H1 (cell line): Measurements from ENCODE around the gene NOL4L. TPM values are rescaled to one million over a fixed set of nuclear protein-coding genes. Genes with fewer than 3 reads are reported as not detected.

Source experiments
- CTCF ChIA-PET: fragments of 300-600 bp; sonication (Branson Sonifier 250); formaldehyde crosslinking; loops from one replicate; lab custom pipeline; 2021; ENCODE audit not compliant: partially characterized antibody; lab: Charles Lee
- POLR2A ChIA-PET: fragments of 300-600 bp; sonication (Branson Sonifier 250); formaldehyde crosslinking; loops from one replicate; lab custom pipeline; 2021; ENCODE audit warnings: inconsistent platforms; ENCODE audit not compliant: partially characterized antibody; lab: Charles Lee
- DNase-seq, 2 experiments: peaks; one replicate each; pipeline versions ENCODE4 v3.0.0 to v3.0.0-alpha.2; 2010 to 2022; ENCODE audit warnings: low spot score in 2 of 2, low read depth in 1 of 2, mixed read lengths in 1 of 2
- FAIRE-seq: peaks from 2 replicates; lab custom pipeline; 2011; peaks lifted over from hg19 to GRCh38; lab: Jason Lieb, UNC
- H2AFZ ChIP-seq: 2 replicates; pipeline ENCODE4 v1.8.1; 2012; ENCODE audit warnings: low read length, inconsistent platforms
- H2AK5ac ChIP-seq: 2 replicates; pipeline ENCODE4 v1.6.1; 2013; ENCODE audit warnings: low read depth, low read length
- H2BK120ac ChIP-seq: replicated peaks from 2 replicates; pipeline ENCODE3; 2013; ENCODE audit warnings: low read depth, low read length, inconsistent platforms
- H2BK12ac ChIP-seq: 2 replicates; pipeline ENCODE4 v1.6.1; 2013; ENCODE audit warnings: low read depth, low read length
- H2BK15ac ChIP-seq: 2 replicates; pipeline ENCODE4 v1.6.1; 2013; ENCODE audit warnings: low read length
- H2BK20ac ChIP-seq: 2 replicates; pipeline ENCODE4 v1.6.1; 2013; ENCODE audit warnings: low read length
- H2BK5ac ChIP-seq: 2 replicates; pipeline ENCODE4 v1.6.1; 2013; ENCODE audit warnings: low read depth, low read length
- H3K14ac ChIP-seq: 2 replicates; pipeline ENCODE4 v1.6.1; 2013; ENCODE audit warnings: inconsistent platforms; ENCODE audit not compliant: insufficient read length
- H3K18ac ChIP-seq: 2 replicates; pipeline ENCODE4 v1.6.1; 2013; ENCODE audit warnings: low read length; ENCODE audit errors: extremely low read depth
- H3K23ac ChIP-seq: 2 replicates; pipeline ENCODE4 v1.6.1; 2013; ENCODE audit warnings: inconsistent platforms; ENCODE audit not compliant: insufficient read length
- H3K23me2 ChIP-seq: 2 replicates; pipeline ENCODE4 v1.6.1; 2013; ENCODE audit warnings: low read depth, low read length
- H3K27ac ChIP-seq: 2 replicates; pipeline ENCODE4 v1.6.1; 2011; ENCODE audit warnings: low read depth, low read length, inconsistent platforms
- H3K27me3 ChIP-seq, 4 experiments: replicated peaks in 1 of 4; 1 replicate in 1 of 4; 2 replicates in 3 of 4; pipeline versions ENCODE4 v1.6.1 to v1.8.1; 2011 to 2013; ENCODE audit warnings: low read length in 3 of 4, mild to moderate bottlenecking in 3 of 4, inconsistent platforms in 2 of 4, mixed read lengths in 2 of 4, moderate library complexity in 1 of 4; ENCODE audit not compliant: control insufficient read depth in 3 of 4, insufficient read depth in 3 of 4; ENCODE audit errors: extremely low read depth in 1 of 4
- H3K36me3 ChIP-seq, 4 experiments: 2 replicates each; pipeline versions ENCODE4 v1.6.1 to v1.8.1; 2011 to 2013; ENCODE audit warnings: mild to moderate bottlenecking in 4 of 4, low read length in 3 of 4, moderate library complexity in 2 of 4, control low read depth in 1 of 4, inconsistent platforms in 1 of 4; ENCODE audit not compliant: insufficient read depth in 4 of 4, control insufficient read depth in 2 of 4
- H3K4ac ChIP-seq: replicated peaks from 2 replicates; pipeline ENCODE3; 2013; ENCODE audit warnings: low read length, low read depth, mixed read lengths, inconsistent platforms; ENCODE audit not compliant: insufficient read length
- H3K4me1 ChIP-seq, 4 experiments: replicated peaks in 1 of 4; 1 replicate in 1 of 4; 2 replicates in 3 of 4; pipeline versions ENCODE4 v1.6.1 to v1.8.1; 2011 to 2013; ENCODE audit warnings: low read length in 3 of 4, inconsistent platforms in 2 of 4, mixed read lengths in 1 of 4; ENCODE audit not compliant: insufficient read depth in 4 of 4, control insufficient read depth in 3 of 4
- H3K4me2 ChIP-seq, 2 experiments: 2 replicates each; pipeline versions ENCODE4 v1.6.1 to v1.8.1; 2011 to 2013; ENCODE audit warnings: low read depth in 2 of 2, low read length in 2 of 2, control low read depth in 1 of 2, inconsistent platforms in 1 of 2, mild to moderate bottlenecking in 1 of 2; ENCODE audit not compliant: insufficient read depth in 1 of 2
- H3K4me3 ChIP-seq, 4 experiments: fragments of 200-600, 300-600 bp in 1 of 4; sonication (generic), shearing (Covaris generic), sonication (Bioruptor Twin) in 1 of 4; 2 replicates each; pipeline versions ENCODE4 v1.5.1 to v1.8.1; 2011 to 2016; ENCODE audit warnings: low read length in 4 of 4, low read depth in 3 of 4, control low read depth in 2 of 4, inconsistent platforms in 2 of 4, mild to moderate bottlenecking in 2 of 4, mixed read lengths in 1 of 4, moderate library complexity in 1 of 4; ENCODE audit not compliant: insufficient read depth in 2 of 4; ENCODE audit errors: extremely low read depth in 1 of 4
- H3K56ac ChIP-seq: replicated peaks from 2 replicates; pipeline ENCODE3; 2013; ENCODE audit warnings: low read depth, mild to moderate bottlenecking, mixed read lengths, low read length, inconsistent platforms; ENCODE audit not compliant: insufficient read length
- H3K79me1 ChIP-seq: 2 replicates; pipeline ENCODE4 v1.6.1; 2013; ENCODE audit warnings: low read depth, low read length, control low read depth
- H3K79me2 ChIP-seq, 2 experiments: 2 replicates each; pipeline versions ENCODE4 v1.6.1 to v1.8.1; 2012 to 2013; ENCODE audit warnings: low read length in 2 of 2, mild to moderate bottlenecking in 2 of 2, inconsistent platforms in 1 of 2; ENCODE audit not compliant: insufficient read depth in 2 of 2, control insufficient read depth in 1 of 2
- H3K9ac ChIP-seq, 4 experiments: replicated peaks in 1 of 4; 1 replicate in 1 of 4; 2 replicates in 3 of 4; pipeline versions ENCODE4 v1.6.1 to v1.8.1; 2011 to 2013; ENCODE audit warnings: low read depth in 3 of 4, low read length in 3 of 4, control low read depth in 2 of 4, mild to moderate bottlenecking in 2 of 4, moderate library complexity in 2 of 4, inconsistent platforms in 1 of 4; ENCODE audit errors: extremely low read depth in 1 of 4
- H3K9me3 ChIP-seq, 2 experiments: 2 replicates each; pipeline versions ENCODE4 v1.6.1 to v1.8.1; 2012 to 2013; ENCODE audit warnings: mild to moderate bottlenecking in 2 of 2, moderate library complexity in 2 of 2, control low read depth in 1 of 2, inconsistent platforms in 1 of 2, low read depth in 1 of 2, low read length in 1 of 2, mixed read lengths in 1 of 2; ENCODE audit not compliant: insufficient read depth in 2 of 2
- H4K20me1 ChIP-seq, 2 experiments: replicated peaks in 1 of 2; 2 replicates each; pipeline versions ENCODE3 to v1.8.1; 2011 to 2013; ENCODE audit warnings: inconsistent platforms in 2 of 2, low read length in 2 of 2, mild to moderate bottlenecking in 1 of 2; ENCODE audit not compliant: insufficient read depth in 2 of 2, control insufficient read depth in 1 of 2
- H4K5ac ChIP-seq: 2 replicates; pipeline ENCODE4 v1.6.1; 2013; ENCODE audit warnings: low read length, low read depth, mixed read lengths, inconsistent platforms; ENCODE audit not compliant: insufficient read length
- H4K8ac ChIP-seq: 2 replicates; pipeline ENCODE4 v1.8.0; 2013; ENCODE audit warnings: mild to moderate bottlenecking, moderate library complexity, low read length, inconsistent platforms; ENCODE audit not compliant: insufficient read depth; ENCODE audit errors: extremely low read depth
- H4K91ac ChIP-seq: replicated peaks from 2 replicates; pipeline ENCODE3; 2013; ENCODE audit warnings: low read length, mixed read lengths, inconsistent platforms; ENCODE audit not compliant: insufficient read length
- ASH2L ChIP-seq: fragments of 200-600, 300-600 bp; sonication (generic); IDR thresholded peaks from one replicate; pipeline ENCODE4 v1.7.1; 2017; ENCODE audit warnings: low read length
- BACH1 ChIP-seq: IDR thresholded peaks from 2 replicates; pipeline ENCODE4 v1.6.1; 2012; ENCODE audit warnings: low read length, improper control_type of control experiment
- JUND ChIP-seq: IDR thresholded peaks from 2 replicates; pipeline ENCODE4 v1.6.1; 2011; ENCODE audit warnings: mild to moderate bottlenecking, improper control_type of control experiment, low read length
- KDM1A ChIP-seq: fragments of 200-600, 300-600 bp; sonication (generic); IDR thresholded peaks from 2 replicates; pipeline ENCODE4 v1.7.1; 2016; ENCODE audit warnings: mild to moderate bottlenecking, low read length, borderline replicate concordance
- KDM4A ChIP-seq: IDR thresholded peaks from one replicate; pipeline ENCODE4 v1.7.1; 2012; ENCODE audit warnings: low read depth, mild to moderate bottlenecking, moderate library complexity, low read length, inconsistent platforms; ENCODE audit not compliant: severe bottlenecking
- SIN3A ChIP-seq, 2 experiments: IDR thresholded peaks in 1 of 2; conservative IDR thresholded peaks in 1 of 2; 2 replicates each; pipeline ENCODE4 v1.6.1; 2011 to 2012; ENCODE audit warnings: low read length in 2 of 2, improper control_type of control experiment in 1 of 2, low read depth in 1 of 2, mild to moderate bottlenecking in 1 of 2
- SP2 ChIP-seq: IDR thresholded peaks from 2 replicates; pipeline ENCODE4 v1.6.1; 2012; ENCODE audit warnings: mild to moderate bottlenecking, low read length, inconsistent platforms
- TAF7 ChIP-seq: optimal IDR thresholded peaks from 2 replicates; pipeline ENCODE3; 2011; ENCODE audit warnings: low read depth, mild to moderate bottlenecking, inconsistent platforms, low read length, moderate library complexity, borderline replicate concordance
- TBP ChIP-seq: IDR thresholded peaks from 2 replicates; pipeline ENCODE4 v1.6.1; 2011; ENCODE audit warnings: low read depth, low read length, improper control_type of control experiment
- TEAD4 ChIP-seq: IDR thresholded peaks from 2 replicates; pipeline ENCODE4 v1.6.1; 2012; ENCODE audit warnings: low read depth, low read length, inconsistent platforms, mixed read lengths
- WGBS, 2 experiments: shearing (Covaris generic) in 1 of 2; methylation state at CpG; one replicate each; pipeline versions ENCODE4 v1.1.6 to v1.1.7; 2013 to 2015; ENCODE audit warnings: low lambda C conversion rate in 2 of 2, mixed read lengths in 2 of 2, inconsistent platforms in 1 of 2, low coverage in 1 of 2, missing lambda C conversion rate in 1 of 2; ENCODE audit not compliant: insufficient replicate concordance in 2 of 2, insufficient coverage in 1 of 2, insufficient read length in 1 of 2; ENCODE audit errors: extremely low coverage in 1 of 2, missing lambda C conversion rate in 1 of 2; 5-methylcytosine and 5-hydroxymethylcytosine counted together
- polyA plus RNA-seq, 7 experiments: library from polyadenylated mRNA; depleted of rRNA in 3 of 7; stranded (reverse) in 5 of 7; unstranded in 2 of 7; fragments of >200 nt in 5 of 7; fragments of 200-250 nt in 2 of 7; gene quantifications; 1 replicate in 5 of 7; 2 replicates in 1 of 7; 4 replicates in 1 of 7; pipeline versions ENCODE4 v1.2.1 to v1.2.3, GENCODE V29; 2011 to 2013; ENCODE audit warnings: missing spikeins in 2 of 7, mixed read lengths in 2 of 7
- total RNA-seq: library from RNA; stranded (reverse); fragmentation: NEBNext Ultra II Directional; extraction: Animal tissue kit (Norgen Biotek cat#: 25700); gene quantifications from 2 replicates; pipeline ENCODE4 v1.2.1, GENCODE V29; 2021

The NOL4L gene
- total and polyA plus RNA-seq, 2 of the 8 experiments (the other 6 are each of a cell fraction or from before 2014, with no cell fraction given) = 15.3 to 23.7 TPM

DNA sequence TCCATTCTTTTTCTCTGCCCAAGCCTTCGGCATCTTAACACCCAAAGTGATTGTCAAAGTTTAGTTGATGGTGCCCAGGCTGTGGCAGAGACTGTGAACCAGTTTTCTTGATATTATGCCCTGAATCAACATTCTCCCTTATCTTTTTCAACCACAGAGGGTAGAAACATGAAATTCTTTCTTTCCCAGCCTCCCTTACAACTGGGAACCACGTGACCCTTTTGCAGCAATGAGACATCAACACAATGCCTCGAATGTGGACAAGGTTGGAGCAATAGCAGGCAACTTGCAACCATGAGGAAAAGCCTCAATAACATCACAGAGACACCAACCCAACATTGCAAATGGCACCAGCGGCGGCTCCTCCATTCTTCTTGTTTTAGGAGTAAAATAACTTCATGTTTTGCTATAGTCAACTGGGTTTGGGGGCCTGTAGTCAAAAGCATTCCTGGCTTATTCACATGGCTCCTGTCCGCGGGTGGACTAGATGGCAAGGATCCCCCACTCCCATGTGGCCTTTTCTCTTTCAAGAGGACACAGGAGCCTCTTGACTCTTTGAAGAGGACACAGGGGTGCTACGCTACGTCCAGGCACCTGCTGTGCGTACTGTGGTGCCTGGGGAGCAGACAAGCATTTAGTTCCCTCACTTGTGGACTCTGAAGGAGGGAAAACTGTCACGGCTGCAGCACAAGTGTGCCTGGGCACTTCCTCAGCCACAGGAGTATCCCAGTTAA lies 90.5 kb downstream of the NOL4L start:
- H2BK20ac ChIP-seq = no peak overlapping the region
- H3K4me1 ChIP-seq = peaks cover 0 to 10% (median 10%) of the 10 kb centered on the region in 4 experiments; a peak in 6 of 7 replicates
- H3K9me3 ChIP-seq = no peaks in the 10 kb centered on the region
- no peak overlapping the region for H3K18ac ChIP-seq
- no peak overlapping the region for H3K4me2 ChIP-seq
- H3K27ac ChIP-seq = no peak overlapping the region
- no peak overlapping the region for H2AFZ ChIP-seq
- H3K23me2 ChIP-seq = no peaks in the 10 kb centered on the region
- H3K56ac ChIP-seq = no peak overlapping the region
- H2BK5ac ChIP-seq = no peak overlapping the region
- POLR2A ChIA-PET = interaction anchor here (2.5 kb wide), 1 partner anchor 11 kb away, joined by 9 read pairs; no protein-coding TSS in a partner anchor
- no peak overlapping the region; the same call in 1 of the 2 replicates for H2BK15ac ChIP-seq
- FAIRE-seq (no peak), DNase-seq (no peak)
- no peak overlapping the region for H4K8ac ChIP-seq
- no peaks in the 10 kb centered on the region for H3K27me3 ChIP-seq
- no peak overlapping the region for H3K9ac ChIP-seq
- H3K4me3 ChIP-seq = no peak overlapping the region
- H2BK12ac ChIP-seq = no peak overlapping the region
- H3K23ac ChIP-seq = no peak overlapping the region
- no peaks in the 10 kb centered on the region for H4K20me1 ChIP-seq
- no peak overlapping the region for H4K5ac ChIP-seq
- H3K79me2 ChIP-seq = no peaks in the 10 kb centered on the region
- no peak overlapping the region; the same call in 1 of the 2 replicates for H2AK5ac ChIP-seq
- CTCF ChIA-PET = interaction anchor here (0.9 to 1.9 kb wide), 3 partner anchors 10 to 26 kb away, joined by 3 to 5 read pairs (median 4); no protein-coding TSS in a partner anchor
- H4K91ac ChIP-seq = no peak overlapping the region
- H3K4ac ChIP-seq = no peak overlapping the region
- H3K36me3 ChIP-seq = no peaks in the 10 kb centered on the region
- H3K14ac ChIP-seq = no peak overlapping the region
- no peaks in the 10 kb centered on the region for H3K79me1 ChIP-seq
- H2BK120ac ChIP-seq = no peak overlapping the region
- 88% methylated on average over 11 of the region's 11 CpGs; no CpG with 5 or more reads in 1 of the 2 experiments for WGBS, 2 experiments
- no peak for TF ChIP-seq SIN3A (conservative IDR thresholded peaks at IDR 0.05 in 1 of 2, IDR thresholded peaks at IDR 0.05 in 1 of 2; ENCODE audit: low read depth in 1 of 2, low read length in 2 of 2)
- no peak for TF ChIP-seq BACH1
- no peak for TF ChIP-seq JUND
- no peak for TF ChIP-seq KDM4A
- no peak for TF ChIP-seq SP2
- no peak for TF ChIP-seq TBP
- no peak for TF ChIP-seq TEAD4
- TF ChIP-seq ASH2L = no peak
- no peak for TF ChIP-seq KDM1A
- TF ChIP-seq TAF7 = no peak
